Endothelial cell of umbilical vein (primary cell): ENCODE measurements around the gene SRRM4. TPM values are rescaled to one million over a fixed set of nuclear protein-coding genes. Genes with fewer than 3 reads are reported as not detected.
"Not testable (repeated sequence)": the region's sequence is repeated elsewhere in the genome, so short reads cannot be mapped to it uniquely, and the experiment has no call there.

Experiments used
- BruUV-seq: library from RNA; stranded (reverse); fragments of 400-500 nt; replicated peaks from 2 replicates; lab custom pipeline; 2021; lab: Mats Ljungman, UMichigan
- CTCF ChIA-PET: fragments of 300-600, 350-600 bp; sonication (Branson Sonifier 250); formaldehyde crosslinking; loops from one replicate; lab custom pipeline; 2021; ENCODE audit warnings: antibody characterized with exemption, inconsistent platforms; lab: Charles Lee
- POLR2A ChIA-PET: fragments of 300-600, 350-600 bp; sonication (Branson Sonifier 250); formaldehyde crosslinking; loops from one replicate; lab custom pipeline; 2021; ENCODE audit warnings: antibody characterized with exemption, inconsistent platforms; lab: Charles Lee
- DNase-seq: peaks from one replicate; pipeline ENCODE4 v3.0.0-alpha.2; 2011; ENCODE audit warnings: low read depth, low spot score
- FAIRE-seq: peaks from 2 replicates; lab custom pipeline; 2011; peaks lifted over from hg19 to GRCh38; lab: Jason Lieb, UNC
- H2AFZ ChIP-seq: 2 replicates; pipeline ENCODE4 v1.6.0; 2012; ENCODE audit warnings: low read depth, low read length, control low read depth, inconsistent platforms
- H3K27ac ChIP-seq: 2 replicates; pipeline ENCODE4 v1.5.1; 2011; ENCODE audit warnings: low read depth, mild to moderate bottlenecking, control low read depth, low read length, moderate library complexity; ENCODE audit not compliant: insufficient read depth
- H3K27me3 ChIP-seq, 2 experiments: 2 replicates each; pipeline versions ENCODE4 v1.6.0 to v1.6.1; 2011; ENCODE audit warnings: low read length in 2 of 2, mixed read lengths in 1 of 2; ENCODE audit not compliant: control insufficient read depth in 2 of 2, insufficient read depth in 2 of 2
- H3K36me3 ChIP-seq, 2 experiments: 2 replicates in 1 of 2; 3 replicates in 1 of 2; pipeline ENCODE4 v1.5.1; 2011; ENCODE audit warnings: low read length in 2 of 2, mild to moderate bottlenecking in 1 of 2, moderate library complexity in 1 of 2; ENCODE audit not compliant: control insufficient read depth in 2 of 2, insufficient read depth in 2 of 2; ENCODE audit errors: extremely low read depth in 1 of 2
- H3K4me1 ChIP-seq: 3 replicates; pipeline ENCODE4 v1.5.1; 2011; ENCODE audit warnings: mild to moderate bottlenecking, low read length; ENCODE audit not compliant: control insufficient read depth, insufficient read depth; ENCODE audit errors: extremely low read depth
- H3K4me2 ChIP-seq: 2 replicates; pipeline ENCODE4 v1.6.1; 2011; ENCODE audit warnings: low read length, control low read depth, mixed read lengths; ENCODE audit not compliant: insufficient read depth
- H3K4me3 ChIP-seq, 3 experiments: fragments of 200-600 bp in 1 of 3; sonication (generic), shearing (Covaris generic) in 1 of 3; replicated peaks in 1 of 3; 2 replicates each; pipeline ENCODE4 v1.5.1; 2011 to 2016; ENCODE audit warnings: control low read depth in 3 of 3, low read length in 3 of 3, mild to moderate bottlenecking in 2 of 3, inconsistent platforms in 1 of 3, low read depth in 1 of 3, moderate library complexity in 1 of 3; ENCODE audit not compliant: insufficient read depth in 1 of 3
- H3K79me2 ChIP-seq: 2 replicates; pipeline ENCODE4 v1.6.0; 2012; ENCODE audit warnings: low read length, inconsistent platforms; ENCODE audit not compliant: control insufficient read depth, insufficient read depth
- H3K9ac ChIP-seq: replicated peaks from 2 replicates; pipeline ENCODE3; 2011; ENCODE audit warnings: low read length, control low read depth; ENCODE audit not compliant: insufficient read depth; ENCODE audit errors: extremely low read depth
- H3K9me1 ChIP-seq: replicated peaks from 3 replicates; pipeline ENCODE4 v1.6.0; 2011; ENCODE audit warnings: mild to moderate bottlenecking, low read length; ENCODE audit not compliant: control insufficient read depth, insufficient read depth; ENCODE audit errors: extremely low read depth
- H3K9me3 ChIP-seq: replicated peaks from 2 replicates; pipeline ENCODE4 v1.5.1; 2012; ENCODE audit warnings: low read length, inconsistent platforms; ENCODE audit not compliant: control insufficient read depth, insufficient read depth
- H4K20me1 ChIP-seq: replicated peaks from 2 replicates; pipeline ENCODE3; 2011; ENCODE audit warnings: mild to moderate bottlenecking, low read length; ENCODE audit not compliant: control insufficient read depth, insufficient read depth; ENCODE audit errors: extremely low read depth
- CTCF ChIP-seq, 2 donors: IDR thresholded peaks; 1 replicate in 1 of 2; 2 replicates in 1 of 2; pipeline ENCODE4 v1.5.1; 2011; ENCODE audit warnings: low read length in 2 of 2, mild to moderate bottlenecking in 2 of 2, moderate library complexity in 2 of 2, control low read depth in 1 of 2, inconsistent platforms in 1 of 2, low read depth in 1 of 2; ENCODE audit not compliant: insufficient read depth in 1 of 2; ENCODE audit errors: extremely low read depth in 1 of 2
- EZH2 ChIP-seq: IDR thresholded peaks from 2 replicates; pipeline ENCODE4 v1.6.1; 2012; ENCODE audit warnings: borderline replicate concordance, low read depth, mild to moderate bottlenecking, moderate library complexity, low read length, inconsistent platforms; ENCODE audit not compliant: severe bottlenecking
- FOS ChIP-seq: IDR thresholded peaks from 2 replicates; pipeline ENCODE4 v1.6.1; 2011; ENCODE audit warnings: mild to moderate bottlenecking, low read length, moderate library complexity, borderline replicate concordance; ENCODE audit not compliant: insufficient read depth
- GATA2 ChIP-seq: IDR thresholded peaks from 2 replicates; pipeline ENCODE4 v1.7.0; 2011; ENCODE audit warnings: low read depth, mild to moderate bottlenecking, moderate library complexity, mixed read lengths, low read length; ENCODE audit not compliant: insufficient read length, insufficient read depth
- JUN ChIP-seq: IDR thresholded peaks from 2 replicates; pipeline ENCODE4 v1.6.1; 2011; ENCODE audit warnings: borderline replicate concordance, low read depth; ENCODE audit not compliant: insufficient read length, insufficient read depth
- MAX ChIP-seq: IDR thresholded peaks from 2 replicates; pipeline ENCODE4 v1.6.1; 2011; ENCODE audit not compliant: insufficient read depth, insufficient read length
- MYC ChIP-seq: IDR thresholded peaks from one replicate; pipeline ENCODE4 v1.6.1; 2011; ENCODE audit warnings: mild to moderate bottlenecking, low read depth, low read length
- POLR2A ChIP-seq: IDR thresholded peaks from 2 replicates; pipeline ENCODE4 v1.6.1; 2012; ENCODE audit warnings: low read depth, mild to moderate bottlenecking, control low read depth, low read length
- POLR2AphosphoS5 ChIP-seq: IDR thresholded peaks from 2 replicates; pipeline ENCODE4 v1.6.1; 2012; ENCODE audit warnings: low read depth, mild to moderate bottlenecking, control low read depth, low read length, moderate library complexity; ENCODE audit not compliant: insufficient read depth
- dilution Hi-C: fragments of 300-500 bp; cut with MboI; formaldehyde crosslinking; loops from one replicate; pipeline ENCODE4 v1.15.0; 2019; ENCODE audit warnings: low sequenced_read_pairs; ENCODE audit not compliant: extremely low pct_ligation_motif_present
- intact Hi-C: fragments of 100-400 bp; cut with micrococcal nuclease; formaldehyde crosslinking; loops from one replicate; pipeline ENCODE4 v1.10.0; 2022
- polyA plus RNA-seq, 4 experiments: library from polyadenylated mRNA; depleted of rRNA in 3 of 4; stranded (reverse) in 3 of 4; unstranded in 1 of 4; fragments of >200 nt; gene quantifications; 2 replicates each; pipeline versions ENCODE4 v1.2.1 to v1.2.3, GENCODE V29; 2011 to 2012; ENCODE audit warnings: missing spikeins in 1 of 4
- total RNA-seq: library from RNA; stranded (reverse); gene quantifications from 2 replicates; pipeline ENCODE4 v1.2.3, GENCODE V29; 2021

SRRM4 gene
- total and polyA plus RNA-seq, 2 donors (not counting 3 experiments of a cell fraction or from before 2014, with no cell fraction given): not detected

DNA sequence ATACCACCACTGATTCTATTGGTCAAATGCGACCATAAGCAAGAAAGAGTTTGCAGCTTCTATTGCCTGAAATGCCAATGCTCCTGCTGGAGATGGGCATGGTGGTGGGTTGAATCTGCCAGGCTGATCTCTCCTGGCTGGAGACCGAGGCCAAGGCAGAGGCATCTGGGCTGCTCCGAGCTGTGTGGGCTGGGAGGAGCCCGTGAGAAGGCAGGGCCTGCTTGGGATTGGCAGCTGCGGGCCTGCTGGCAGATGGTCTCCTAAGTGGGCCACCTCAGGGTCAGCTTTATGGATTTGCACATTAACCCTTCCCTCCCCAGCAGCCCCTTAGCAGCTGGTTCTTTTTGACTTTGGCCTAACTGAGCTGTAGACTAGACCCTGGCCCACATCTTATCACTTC, 25.4 kb downstream of the SRRM4 start:
- no peaks in the 10 kb centered on the region for H3K27me3 ChIP-seq
- DNase-seq: no peak
- no peak for FAIRE-seq
- H3K36me3 ChIP-seq: no peaks in the 10 kb centered on the region
- no peak for TF ChIP-seq MYC
- TF ChIP-seq EZH2: no peak
- no peak for TF ChIP-seq CTCF (IDR thresholded peaks at IDR 0.05; ENCODE audit: extremely low read depth in 1 of 2, insufficient read depth in 1 of 2, low read depth in 1 of 2, low read length in 2 of 2)
- TF ChIP-seq MAX: no peak
- TF ChIP-seq FOS: no peak
- TF ChIP-seq POLR2AphosphoS5: no peak
- TF ChIP-seq JUN: no peak
- no peak for TF ChIP-seq GATA2
- TF ChIP-seq POLR2A: no peak
- no peaks in the 10 kb centered on the region for H4K20me1 ChIP-seq
- H3K9me1 ChIP-seq: no peaks in the 10 kb centered on the region
- H3K9me3 ChIP-seq: no peaks in the 10 kb centered on the region
- CTCF ChIA-PET: no interaction called here
- H3K27ac ChIP-seq: no peak overlapping the region
- no peak overlapping the region for H3K4me2 ChIP-seq
- no TSS peak for BruUV-seq
- H3K4me3 ChIP-seq: no peak overlapping the region
- dilution Hi-C loops (no loop called here), intact Hi-C loops (no loop called here)
- no peak overlapping the region for H3K9ac ChIP-seq
- H3K79me2 ChIP-seq: no peaks in the 10 kb centered on the region
- H3K4me1 ChIP-seq: no peaks in the 10 kb centered on the region
- no peak overlapping the region for H2AFZ ChIP-seq
- POLR2A ChIA-PET: no interaction called here

- H3K27ac ChIP-seq, H3K9ac ChIP-seq, H3K4me2 ChIP-seq, H3K9me1 ChIP-seq, intact Hi-C loops, H3K4me3 ChIP-seq, H3K79me2 ChIP-seq, POLR2A ChIA-PET, H3K9me3 ChIP-seq, H2AFZ ChIP-seq, CTCF ChIA-PET, H3K27me3 ChIP-seq, DNase-seq, FAIRE-seq, H4K20me1 ChIP-seq, dilution Hi-C loops, H3K36me3 ChIP-seq, H3K4me1 ChIP-seq, BruUV-seq: not testable (repeated sequence)
Measured at GRCh38 chr12:119008273-119008672, 26.9 kb downstream of the SRRM4 start.
